ENCODE data around the gene TGFBR3. TPM values are rescaled to one million over a fixed set of nuclear protein-coding genes. Genes with fewer than 3 reads are reported as not detected.

Gene TGFBR3
- total RNA-seq, 4 donors from 2014 or later, result 116 to 306 (median 171) TPM

DNA sequence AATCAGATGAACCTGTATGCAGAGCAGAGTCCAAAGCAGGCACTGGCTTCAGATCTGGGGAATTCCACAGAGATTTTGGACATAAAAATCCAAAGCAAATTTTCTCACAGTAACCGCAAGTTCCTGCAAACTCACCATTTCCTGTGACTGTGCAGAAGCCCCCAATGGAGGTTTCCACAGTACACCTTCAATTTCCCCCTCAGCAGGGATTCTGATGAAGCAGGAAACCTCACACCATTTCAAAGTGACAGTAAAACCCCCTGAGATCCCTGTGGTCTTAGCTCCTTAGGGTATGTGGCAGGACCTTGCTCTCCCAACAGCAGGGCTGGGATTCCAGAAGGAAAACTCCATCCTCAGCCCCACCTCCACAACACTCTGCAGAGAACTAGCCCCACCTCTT is 6.0 kb upstream of the TGFBR3 start:
- Histone ChIP-seq H3K9me3 (no peaks in the 10 kb centered on the region), H3K36me3 (no peaks in the 10 kb centered on the region), H3K4me1 (peaks cover 0 to 32% (median 14%) of the 10 kb centered on the region in 4 donors), H3K4me3 (no peak overlapping the region), H3K27me3 (no peaks in the 10 kb centered on the region), H3K27ac (peak overlapping the region in 2 of 4 donors; percentile 39 to 47)
- DNase-seq (ENCODE audit: low spot score in 2 of 2), result no peak
- 52 to 53% methylated on average over 1 of the region's 1 CpG for WGBS, 2 donors
- TF ChIP-seq CTCF (IDR thresholded peaks at IDR 0.05) (no peak), POLR2A (IDR thresholded peaks at IDR 0.05) (no peak), EP300 (IDR thresholded peaks at IDR 0.05) (no peak)

DNA sequence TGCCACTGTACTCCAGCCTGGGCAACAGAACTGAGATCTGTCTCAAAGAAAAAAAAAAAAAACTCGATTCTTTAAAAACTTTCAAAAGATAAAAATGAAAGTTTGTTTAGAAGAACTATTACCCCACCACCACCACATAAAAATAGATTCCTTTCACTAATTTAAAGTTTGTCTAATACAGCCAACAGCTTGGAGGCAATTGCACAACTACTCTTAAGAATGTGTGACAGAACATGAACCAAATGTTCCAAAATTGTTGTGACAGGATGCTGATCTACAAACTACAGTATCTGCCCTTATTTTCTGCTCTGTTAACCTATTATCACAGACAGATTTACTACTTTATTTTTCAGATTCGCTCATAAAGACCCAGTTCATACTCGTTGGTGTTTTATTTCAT is 5.5 kb upstream of the TGFBR3 start:
- Histone ChIP-seq H3K4me3 (no peak overlapping the region), H3K27ac (peak overlapping the region in 2 of 4 donors; percentile 39 to 69), H3K36me3 (no peaks in the 10 kb centered on the region), H3K4me1 (peaks cover 0 to 37% (median 14%) of the 10 kb centered on the region in 4 donors), H3K27me3 (no peaks in the 10 kb centered on the region), H3K9me3 (no peaks in the 10 kb centered on the region)
- DNase-seq (ENCODE audit: low spot score in 2 of 2), result no peak
- WGBS, 2 donors, result 31 to 37% methylated on average over 3 of the region's 3 CpGs
- TF ChIP-seq EP300 (IDR thresholded peaks at IDR 0.05) (peak in 1 of 2 donors; percentile 73), CTCF (IDR thresholded peaks at IDR 0.05) (no peak)

- Histone ChIP-seq H3K9me3 (no peaks in the 10 kb centered on the region), H3K4me1 (peaks cover 0 to 40% (median 14%) of the 10 kb centered on the region in 4 donors), H3K27me3 (no peaks in the 10 kb centered on the region), H3K4me3 (no peak overlapping the region), H3K36me3 (no peaks in the 10 kb centered on the region), H3K27ac (peak overlapping the region in 2 of 4 donors; percentile 45 to 49)
- TF ChIP-seq POLR2A (IDR thresholded peaks at IDR 0.05) (no peak), CTCF (IDR thresholded peaks at IDR 0.05) (no peak), EP300 (IDR thresholded peaks at IDR 0.05) (no peak)
- WGBS, 2 donors, result 75 to 76% methylated on average over 5 of the region's 5 CpGs
- no peak for DNase-seq (ENCODE audit: low spot score in 2 of 2)
Observed at GRCh38 chr1:91889717-91890459, 3.9 kb upstream of the TGFBR3 start.

- TF ChIP-seq EP300 (IDR thresholded peaks at IDR 0.05) (no peak), POLR2A (IDR thresholded peaks at IDR 0.05) (no peak), CTCF (IDR thresholded peaks at IDR 0.05) (no peak)
- H3K4me3 ChIP-seq, result peak overlapping the region; percentile 66 to 99 (median 89)
- WGBS, 2 donors, result 0% methylated on average over 28 to 39 of the region's 42 CpGs
- DNase-seq (ENCODE audit: low spot score in 2 of 2), result no peak
- peak overlapping the region; percentile 92 to 97 (median 92) for H3K27ac ChIP-seq
- H3K9me3 ChIP-seq, result no peaks in the 10 kb centered on the region
- peaks cover 0 to 53% (median 19%) of the 10 kb centered on the region in 4 donors for H3K4me1 ChIP-seq
- H3K27me3 ChIP-seq, result no peaks in the 10 kb centered on the region
- H3K36me3 ChIP-seq, result no peaks in the 10 kb centered on the region
Observed at GRCh38 chr1:91885213-91885715, 687 bp downstream of the TGFBR3 start.

DNA sequence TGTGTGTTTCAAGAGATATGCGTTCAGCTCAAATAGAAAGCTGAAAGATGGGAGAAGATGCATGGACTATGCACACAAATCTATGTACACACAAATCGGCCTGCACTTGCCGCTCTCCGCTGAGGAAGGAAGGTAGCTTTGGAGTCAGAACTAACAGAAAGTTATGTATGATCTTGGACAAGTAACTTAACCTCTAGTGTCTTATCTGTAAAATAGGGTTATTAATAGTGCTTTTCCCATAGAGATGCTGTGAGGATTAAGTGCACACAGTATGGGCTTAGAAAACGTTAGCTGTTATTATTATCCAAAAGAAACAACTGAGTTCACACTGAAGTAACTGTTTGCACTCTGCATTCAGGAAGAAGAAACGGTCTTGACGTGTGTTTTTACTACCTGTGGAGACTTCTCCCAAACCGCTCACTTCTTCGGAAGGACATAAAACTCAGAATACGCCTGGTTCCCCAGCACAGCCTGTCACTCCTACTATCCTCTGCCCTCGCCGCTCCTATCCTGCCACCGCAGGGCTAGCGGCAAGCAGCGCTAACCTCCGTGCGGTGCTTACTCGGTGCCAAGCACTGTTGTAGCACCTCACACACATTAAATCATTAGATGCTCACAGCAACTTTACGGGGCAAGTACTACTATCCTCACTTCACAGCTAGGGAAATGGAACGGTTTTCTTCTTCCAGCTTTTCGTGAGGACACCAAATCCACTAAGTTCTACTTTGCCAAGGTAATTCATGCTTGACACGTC is 1.3 kb downstream of the TGFBR3 start:
- peaks cover 0 to 54% (median 16%) of the 10 kb centered on the region in 4 donors for H3K4me1 ChIP-seq
- H3K36me3 ChIP-seq, result no peaks in the 10 kb centered on the region
- TF ChIP-seq EP300 (IDR thresholded peaks at IDR 0.05) (peak in 1 of 2 donors; percentile 27), CTCF (IDR thresholded peaks at IDR 0.05) (no peak), POLR2A (IDR thresholded peaks at IDR 0.05) (no peak)
- DNase-seq (ENCODE audit: low spot score in 2 of 2), result no peak
- H3K9me3 ChIP-seq, result no peaks in the 10 kb centered on the region
- WGBS, 2 donors, result 5 to 7% methylated on average over 22 of the region's 22 CpGs
- peak overlapping the region; percentile 92 to 97 (median 92) for H3K27ac ChIP-seq
- peak overlapping the region; percentile 66 to 99 (median 89) for H3K4me3 ChIP-seq
- H3K27me3 ChIP-seq, result no peaks in the 10 kb centered on the region
